GM18498 (cell line): ENCODE results near the gene GPAT3.
A peak's percentile ranks its signal among the peaks of the same experiment; 100 is the strongest.
"Not testable (repeated sequence)": the region's sequence is repeated elsewhere in the genome, so short reads cannot be mapped to it uniquely, and the experiment has no call there.

ENCODE experiments used
- ATAC-seq: cut with Tn5 transposase; IDR thresholded peaks from one replicate; pipeline ENCODE4 v1.9.1; 2021; ENCODE audit warnings: mild to moderate bottlenecking, moderate library complexity; ENCODE audit not compliant: unreplicated experiment

GPAT3 gene

DNA sequence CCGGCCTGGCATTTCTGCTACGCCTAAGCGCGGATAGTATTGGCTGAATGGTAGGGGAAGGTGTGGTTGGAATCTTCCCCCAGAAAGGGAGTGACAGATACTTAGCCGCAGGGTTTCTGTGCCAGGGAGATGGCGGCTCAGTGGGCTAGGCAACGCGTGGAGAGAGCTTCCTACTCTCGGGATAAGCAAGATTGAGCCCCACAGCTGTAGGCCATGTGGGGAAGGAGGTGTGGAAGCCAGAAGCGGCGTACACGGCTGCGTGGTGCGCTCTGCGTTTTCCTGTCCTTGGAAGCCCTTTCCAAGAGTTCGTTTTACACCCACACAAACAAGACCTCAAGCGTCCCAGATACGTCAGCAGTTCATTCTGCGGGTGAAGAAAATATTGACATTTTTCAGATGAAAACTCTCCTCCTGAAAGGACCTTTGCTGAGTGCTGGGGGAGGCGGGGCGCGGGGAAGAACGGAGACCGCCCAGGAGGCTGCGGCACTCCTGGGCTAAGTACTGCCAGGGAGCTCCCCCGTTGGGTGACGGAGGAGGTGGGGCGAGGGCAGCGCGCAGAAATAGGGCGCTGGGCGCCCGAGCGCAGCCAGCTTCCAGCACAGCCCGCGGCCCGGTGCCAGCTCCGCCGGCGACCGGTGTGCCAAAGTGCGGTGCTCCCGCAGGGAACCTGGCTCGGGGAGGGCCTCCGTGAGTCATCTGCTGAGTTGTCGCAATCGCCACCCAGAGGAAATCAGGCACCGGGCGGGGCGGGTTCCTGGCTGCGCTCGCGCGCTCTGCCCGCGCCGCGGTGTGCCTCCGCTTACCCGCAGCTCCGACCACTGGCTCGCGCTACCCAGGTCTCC lies at the start of gene GPAT3:
TSS of gene GPAT3 (plus strand) at position 589 of the 842 bp plus-strand sequence. CDS start 515 bp downstream, outside the sequence.
- ATAC-seq = peak; percentile 86

GRCh38 chr4:83486457-83487129 lies 49.3 kb upstream of the GPAT3 start:
- no peak for ATAC-seq

DNA sequence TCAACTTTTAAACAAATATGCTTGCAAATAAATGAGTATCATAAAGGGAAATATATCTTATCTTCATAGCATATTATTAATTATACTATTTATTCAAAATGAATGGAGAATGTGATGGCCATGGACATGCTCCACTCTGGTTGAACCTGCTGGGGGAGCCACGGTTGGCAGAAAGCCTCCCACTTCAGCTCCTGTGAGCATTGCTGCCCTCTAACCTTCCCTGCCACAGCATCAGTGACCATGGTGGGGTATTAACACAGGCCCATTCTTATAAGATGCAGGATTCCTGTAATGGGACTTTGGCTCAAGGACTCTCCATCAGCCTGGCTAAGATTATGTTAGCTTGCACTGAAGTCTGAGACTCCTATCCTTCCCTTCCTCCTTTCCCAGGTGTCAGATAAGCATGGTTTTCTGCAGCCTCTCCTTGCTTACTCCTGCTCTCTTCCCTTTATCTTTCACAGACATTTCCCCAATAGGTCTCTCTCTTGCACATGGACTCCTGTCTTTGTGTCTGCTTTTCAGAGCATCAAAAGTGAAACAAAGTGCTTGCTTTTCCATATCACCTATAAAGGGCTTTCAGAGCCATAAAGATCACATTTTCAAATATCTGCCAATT lies 46.1 kb upstream of the GPAT3 start:
- no peak for ATAC-seq

GRCh38 chr4:83490876-83491450 lies 44.9 kb upstream of the GPAT3 start:
- ATAC-seq = peak; percentile 83

GRCh38 chr4:83496085-83496917 lies 39.6 kb upstream of the GPAT3 start:
- ATAC-seq = not testable (repeated sequence)

DNA sequence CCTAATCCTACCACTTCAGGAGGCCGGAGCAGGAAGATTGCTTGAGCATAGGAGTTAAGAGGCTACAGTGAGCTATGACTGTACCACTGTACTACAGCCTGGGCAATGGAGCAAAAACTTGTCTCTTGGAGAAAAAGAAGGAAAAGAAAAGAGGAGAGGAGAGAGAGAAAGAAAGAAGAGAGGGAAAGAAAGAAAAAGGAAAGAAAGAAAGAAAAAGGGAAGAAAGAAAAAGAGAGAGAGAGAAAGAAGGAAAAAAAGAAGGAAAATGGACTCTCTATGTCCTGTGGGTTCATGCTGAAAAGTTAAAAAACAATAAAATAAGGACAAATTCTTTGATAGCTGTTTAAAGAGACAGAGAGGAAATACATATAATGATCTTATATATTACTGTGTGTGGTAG lies 37.7 kb upstream of the GPAT3 start:
- no peak for ATAC-seq

- not testable (repeated sequence) for ATAC-seq
Measured at GRCh38 chr4:83501671-83502070, 34.2 kb upstream of the GPAT3 start.

- ATAC-seq = no peak
Measured at GRCh38 chr4:83503974-83504373, 31.9 kb upstream of the GPAT3 start.

- no peak for ATAC-seq
Measured at GRCh38 chr4:83504503-83504902, 31.4 kb upstream of the GPAT3 start.

DNA sequence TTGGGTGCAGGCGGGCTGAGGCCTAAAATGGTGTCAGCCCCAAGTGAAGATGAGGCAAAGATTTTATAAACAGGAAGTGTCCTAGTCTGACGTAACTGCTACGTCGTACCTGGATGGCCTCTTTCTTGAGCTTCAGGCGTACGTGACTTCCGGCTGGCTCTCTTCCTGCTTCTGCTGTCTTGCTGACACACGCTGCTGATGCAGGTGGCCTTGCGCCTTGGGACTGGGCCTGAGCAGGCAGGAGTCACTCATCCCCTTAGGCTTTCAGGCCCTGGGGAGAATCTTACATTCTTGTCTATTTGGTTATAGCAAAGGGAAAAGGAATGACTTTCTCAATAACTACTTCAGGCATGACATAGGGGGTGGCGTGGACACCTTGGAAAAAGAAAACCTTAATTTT lies 30.9 kb upstream of the GPAT3 start:
- no peak for ATAC-seq

- not testable (repeated sequence) for ATAC-seq
Measured at GRCh38 chr4:83509156-83509585, 26.7 kb upstream of the GPAT3 start.

DNA sequence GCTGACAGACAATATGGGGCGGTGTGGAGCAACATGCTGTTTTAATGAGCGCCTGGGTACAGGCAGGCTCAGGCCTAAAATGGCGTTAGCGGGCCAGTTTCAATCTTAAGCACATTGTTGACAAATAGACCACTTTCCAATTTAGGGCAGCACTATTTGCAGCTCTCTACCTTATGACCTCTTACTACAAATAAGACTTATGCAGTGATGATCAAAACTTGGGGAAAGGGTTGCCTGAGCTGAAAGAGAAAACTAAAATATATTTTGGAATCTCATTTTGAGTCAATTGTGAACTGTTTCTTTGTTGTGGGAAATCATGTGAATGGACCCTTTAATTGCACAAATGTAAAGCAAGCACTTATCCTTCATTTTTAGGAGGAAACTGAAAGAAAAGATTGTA lies 25.5 kb upstream of the GPAT3 start:
- ATAC-seq = no peak

DNA sequence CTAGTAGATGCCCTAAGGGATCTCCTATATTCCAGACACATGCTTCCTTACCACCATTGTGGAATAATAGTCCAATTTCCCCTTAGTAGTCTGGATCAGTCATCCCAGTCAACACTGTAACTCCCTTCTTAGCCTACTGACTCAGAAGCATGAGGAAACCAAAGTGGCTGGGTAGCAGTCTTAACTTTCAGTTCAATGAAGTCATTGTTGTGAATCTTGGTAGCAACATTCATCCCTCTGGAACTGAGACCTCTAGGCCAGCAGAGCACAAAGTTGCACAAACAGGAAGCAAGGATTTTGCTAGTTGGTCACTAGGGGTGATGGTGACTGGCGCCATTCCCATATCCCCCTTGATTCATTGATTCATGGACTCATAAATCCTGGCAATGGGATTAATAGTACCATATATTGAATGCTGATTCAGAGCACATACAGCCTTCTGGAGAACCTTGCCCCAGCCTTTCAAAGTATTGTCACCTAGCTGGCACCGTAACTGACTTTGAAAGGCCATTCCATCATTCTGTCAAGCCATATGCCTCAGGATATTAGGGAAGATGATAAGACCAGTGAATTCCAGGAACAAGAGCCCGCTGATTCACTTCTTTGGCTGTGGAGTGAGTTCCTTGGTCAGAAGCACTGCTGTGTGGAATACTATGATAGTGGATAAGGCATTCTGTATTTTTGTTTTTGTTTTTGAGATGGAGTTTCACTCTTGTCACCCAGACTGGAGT lies 19.7 kb upstream of the GPAT3 start:
- no peak for ATAC-seq

GRCh38 chr4:83522239-83522638 lies 13.7 kb upstream of the GPAT3 start:
- ATAC-seq = no peak

DNA sequence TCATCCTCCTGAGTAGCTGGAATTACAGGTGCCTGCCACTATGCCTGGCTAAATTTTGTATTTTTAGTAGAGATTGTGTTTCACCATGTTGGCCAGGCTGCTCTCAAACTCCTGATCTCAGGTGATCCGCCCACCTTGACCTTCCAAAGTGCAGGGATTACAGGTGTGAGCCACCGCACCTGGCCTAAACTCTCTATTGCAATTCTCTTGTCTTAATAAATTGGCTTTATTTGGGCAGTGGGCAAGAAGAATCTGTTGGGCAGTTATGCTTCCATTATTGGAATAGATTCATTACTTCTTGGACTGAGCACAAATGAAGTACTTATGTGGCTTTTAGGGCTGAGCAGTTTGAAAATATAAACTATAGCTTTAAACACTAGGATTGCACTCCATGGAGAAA lies 8.2 kb upstream of the GPAT3 start:
- ATAC-seq = no peak

GRCh38 chr4:83536362-83537272 lies 709 bp downstream of the GPAT3 start:
- ATAC-seq = peak; percentile 25

GRCh38 chr4:83542225-83542624 lies 6.3 kb downstream of the GPAT3 start:
- no peak for ATAC-seq

GRCh38 chr4:83546786-83547185 lies 10.9 kb downstream of the GPAT3 start:
- ATAC-seq = no peak
